HG03354 (cell line): ENCODE data around the gene LIN7C.
"Not testable (repeated sequence)": the region's sequence is repeated elsewhere in the genome, so short reads cannot be mapped to it uniquely, and the experiment has no call there.

Source experiments
- ATAC-seq: cut with Tn5 transposase; IDR thresholded peaks from one replicate; pipeline ENCODE4 v1.9.1; 2021; ENCODE audit warnings: mild to moderate bottlenecking; ENCODE audit not compliant: unreplicated experiment, poor library complexity, severe bottlenecking

The LIN7C gene

GRCh38 chr11:27455667-27456066 is 50.9 kb downstream of the LIN7C start:
- no peak for ATAC-seq

GRCh38 chr11:27453701-27454100 is 52.9 kb downstream of the LIN7C start:
- no peak for ATAC-seq

GRCh38 chr11:27452147-27452546 is 54.4 kb downstream of the LIN7C start:
- ATAC-seq, result no peak

- ATAC-seq, result no peak
These were observed 55.2 kb downstream of the LIN7C start for GRCh38 chr11:27451244-27451965.

GRCh38 chr11:27448184-27448540 is 58.4 kb downstream of the LIN7C start:
- not testable (repeated sequence) for ATAC-seq

- ATAC-seq, result no peak
These were observed 59.0 kb downstream of the LIN7C start for GRCh38 chr11:27447288-27448183.

- ATAC-seq, result no peak
These were observed 60.9 kb downstream of the LIN7C start for GRCh38 chr11:27445625-27446024.

GRCh38 chr11:27444801-27445215 is 61.8 kb downstream of the LIN7C start:
- no peak for ATAC-seq
